Natural killer cell (primary cell): ENCODE measurements around the gene CIITA. TPM values are rescaled to one million over a fixed set of nuclear protein-coding genes. Genes with fewer than 3 reads are reported as not detected.
"Not testable (repeated sequence)": the region's sequence is repeated elsewhere in the genome, so short reads cannot be mapped to it uniquely, and the experiment has no call there.

Experiments used
- ATAC-seq, 3 donors: fragments of 150-1000 bp in 2 of 3; fragments of 200-7000 bp in 1 of 3; cut with Tn5 transposase; 1 replicate in 1 of 3; 2 replicates in 2 of 3; pipeline ENCODE4 v1.10.0; 2021; ENCODE audit warnings: mild to moderate bottlenecking in 2 of 3, moderate library complexity in 2 of 3
- DNase-seq, 2 donors: peaks; one replicate each; pipeline versions ENCODE4 v3.0.0 to v3.0.0-alpha.2; 2013 to 2021; ENCODE audit warnings: mixed read lengths in 1 of 2
- H3K27ac ChIP-seq: one replicate; pipeline ENCODE4 v1.5.1; 2013; ENCODE audit warnings: mild to moderate bottlenecking, low read length
- H3K27me3 ChIP-seq: one replicate; pipeline ENCODE4 v1.6.1; 2013; ENCODE audit warnings: low read length; ENCODE audit not compliant: control insufficient read depth, insufficient read depth
- H3K36me3 ChIP-seq: one replicate; pipeline ENCODE4 v1.6.1; 2013; ENCODE audit warnings: low read length; ENCODE audit not compliant: control insufficient read depth, insufficient read depth
- H3K4me1 ChIP-seq: one replicate; pipeline ENCODE4 v1.6.1; 2013; ENCODE audit warnings: low read length; ENCODE audit not compliant: control insufficient read depth, insufficient read depth
- H3K4me3 ChIP-seq: one replicate; pipeline ENCODE4 v1.5.1; 2013; ENCODE audit warnings: low read length
- H3K9me3 ChIP-seq: one replicate; pipeline ENCODE4 v1.6.1; 2013; ENCODE audit warnings: low read length; ENCODE audit not compliant: control insufficient read depth, insufficient read depth
- H3K27ac Mint-ChIP-seq, 2 donors: one replicate each; pipeline ENCODE4 v1.8.0; 2022; ENCODE audit warnings: mild to moderate bottlenecking in 2 of 2, mixed read lengths in 2 of 2, moderate library complexity in 1 of 2
- H3K27me3 Mint-ChIP-seq, 2 donors: one replicate each; pipeline ENCODE4 v1.8.0; 2022; ENCODE audit warnings: low read depth in 2 of 2, mixed read lengths in 2 of 2
- H3K36me3 Mint-ChIP-seq: one replicate; pipeline ENCODE4 v1.8.0; 2022; ENCODE audit warnings: mixed read lengths
- H3K4me1 Mint-ChIP-seq, 2 donors: one replicate each; pipeline ENCODE4 v1.8.0; 2022; ENCODE audit warnings: mixed read lengths in 2 of 2
- H3K4me3 Mint-ChIP-seq: one replicate; pipeline ENCODE4 v1.8.0; 2022; ENCODE audit warnings: mild to moderate bottlenecking, moderate library complexity, mixed read lengths
- H3K9me3 Mint-ChIP-seq, 2 donors: one replicate each; pipeline ENCODE4 v1.8.0; 2022; ENCODE audit warnings: mixed read lengths in 2 of 2
- CTCF ChIP-seq: fragments of 200-600 bp; IDR thresholded peaks from one replicate; pipeline ENCODE4 v1.8.0; 2022; ENCODE audit warnings: antibody characterized with exemption
- WGBS: methylation state at CpG from one replicate; pipeline ENCODE4 v1.1.7; 2013; ENCODE audit warnings: missing lambda C conversion rate; ENCODE audit not compliant: insufficient coverage; 5-methylcytosine and 5-hydroxymethylcytosine counted together
- intact Hi-C: fragments of 100-400 bp; cut with micrococcal nuclease; formaldehyde crosslinking; loops from one replicate; pipeline ENCODE4 v1.14.2; 2022
- total RNA-seq, 4 donors: library from RNA; stranded (reverse); fragments of 120-200 nt in 1 of 4; gene quantifications; one replicate each; pipeline versions ENCODE4 v1.2.3 to v1.2.4, GENCODE V29; 2013 to 2022

CIITA gene
- total RNA-seq, 3 donors from 2014 or later (not counting 1 experiment from before 2014, with no cell fraction given) = 11.5 to 17.7 (median 14.4) TPM

DNA sequence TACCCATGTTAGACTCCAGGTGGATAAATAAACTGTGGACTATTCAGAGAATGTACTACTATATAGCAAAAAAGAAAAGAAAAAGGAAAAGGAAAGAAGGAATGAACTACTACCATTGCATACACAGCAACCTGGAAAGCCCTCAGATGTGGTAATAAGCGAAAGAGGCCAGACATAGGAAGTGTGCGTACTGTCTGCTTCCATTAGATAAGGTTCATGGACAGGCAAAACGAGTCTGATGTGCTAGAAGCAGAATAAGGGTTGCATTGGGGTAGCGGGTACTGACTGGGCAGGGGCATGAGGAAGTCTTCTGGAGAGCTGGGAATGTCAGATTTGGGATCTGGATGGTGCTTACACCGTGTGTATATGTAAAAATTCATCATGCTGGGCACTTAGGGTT is 89.1 kb downstream of the CIITA start:
- TF ChIP-seq CTCF = no peak
- Histone ChIP-seq H3K27me3 (no peaks in the 10 kb centered on the region), H3K9me3 (no peaks in the 10 kb centered on the region), H3K4me3 (no peak overlapping the region), H3K27ac (no peak overlapping the region), H3K36me3 (peaks cover 30% of the 10 kb centered on the region), H3K4me1 (peaks cover 11% of the 10 kb centered on the region)
- no peaks in the 10 kb centered on the region for H3K27me3 Mint-ChIP-seq
- 83% methylated on average over 5 of the region's 5 CpGs for WGBS
- ATAC-seq (no peak), DNase-seq (no peak)
- peaks cover 8 to 12% of the 10 kb centered on the region in 2 donors for H3K4me1 Mint-ChIP-seq
- H3K4me3 Mint-ChIP-seq = no peak overlapping the region
- H3K27ac Mint-ChIP-seq = no peak overlapping the region
- no peaks in the 10 kb centered on the region for H3K36me3 Mint-ChIP-seq
- H3K9me3 Mint-ChIP-seq = no peaks in the 10 kb centered on the region
- intact Hi-C loops = no loop called here

DNA sequence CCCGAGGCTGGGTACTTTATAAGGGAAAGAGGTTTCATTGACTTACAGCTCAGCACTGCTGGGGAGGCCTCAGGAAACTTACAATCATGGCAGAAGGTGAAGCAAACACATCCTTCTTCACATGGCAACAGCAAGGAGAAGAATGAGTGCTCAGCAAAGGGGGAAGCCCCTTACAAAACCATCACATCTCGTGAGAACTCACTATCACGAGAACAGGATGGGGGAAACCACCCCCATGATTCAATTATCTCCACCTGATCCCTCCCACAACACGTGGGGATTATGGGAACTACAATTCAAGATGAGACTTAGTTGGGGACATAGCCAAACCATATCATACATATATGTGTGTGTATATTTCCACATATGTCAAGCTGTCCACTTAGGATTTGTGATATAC is 89.6 kb downstream of the CIITA start:
- H3K4me3 ChIP-seq, H3K27me3 Mint-ChIP-seq, H3K4me3 Mint-ChIP-seq, H3K9me3 Mint-ChIP-seq, H3K27ac Mint-ChIP-seq, H3K27ac ChIP-seq, ATAC-seq, H3K9me3 ChIP-seq, H3K36me3 Mint-ChIP-seq, intact Hi-C loops, H3K27me3 ChIP-seq: not testable (repeated sequence)
- Histone ChIP-seq H3K4me1 (peaks cover 11% of the 10 kb centered on the region), H3K36me3 (peaks cover 31% of the 10 kb centered on the region)
- DNase-seq = peak in 1 of 2 donors; percentile 47
- H3K4me1 Mint-ChIP-seq = peaks cover 8 to 12% of the 10 kb centered on the region in 2 donors
- 44% methylated on average over 1 of the region's 4 CpGs for WGBS

- Mint-ChIP-seq H3K27ac (no peak overlapping the region), H3K36me3 (no peaks in the 10 kb centered on the region), H3K4me1 (peaks cover 8 to 12% of the 10 kb centered on the region in 2 donors), H3K27me3 (no peaks in the 10 kb centered on the region), H3K9me3 (no peaks in the 10 kb centered on the region), H3K4me3 (no peak overlapping the region)
- H3K36me3 ChIP-seq = peaks cover 32% of the 10 kb centered on the region
- intact Hi-C loops = no loop called here
- no peak overlapping the region for H3K27ac ChIP-seq
- DNase-seq (no peak), ATAC-seq (no peak)
- TF ChIP-seq CTCF = no peak
- H3K4me1 ChIP-seq = peaks cover 11% of the 10 kb centered on the region
- WGBS = 95% methylated on average over 5 of the region's 5 CpGs
- H3K4me3 ChIP-seq = no peak overlapping the region
- H3K27me3 ChIP-seq = no peaks in the 10 kb centered on the region
- no peaks in the 10 kb centered on the region for H3K9me3 ChIP-seq
Observed at GRCh38 chr16:10967986-10968385, 91.0 kb downstream of the CIITA start.

- intact Hi-C loops = no loop called here
- no peaks in the 10 kb centered on the region for H3K36me3 Mint-ChIP-seq
- Histone ChIP-seq H3K9me3 (no peaks in the 10 kb centered on the region), H3K4me3 (no peak overlapping the region), H3K36me3 (peaks cover 31% of the 10 kb centered on the region), H3K27ac (no peak overlapping the region), H3K4me1 (peaks cover 11% of the 10 kb centered on the region), H3K27me3 (no peaks in the 10 kb centered on the region)
- H3K9me3 Mint-ChIP-seq = no peaks in the 10 kb centered on the region
- no peak overlapping the region for H3K4me3 Mint-ChIP-seq
- no peak for ATAC-seq
- H3K27me3 Mint-ChIP-seq = no peaks in the 10 kb centered on the region
- DNase-seq = no peak
- WGBS = 93% methylated on average over 3 of the region's 3 CpGs
- no peak overlapping the region for H3K27ac Mint-ChIP-seq
- H3K4me1 Mint-ChIP-seq = peaks cover 8 to 12% of the 10 kb centered on the region in 2 donors
- TF ChIP-seq CTCF = no peak
Observed at GRCh38 chr16:10968498-10968897, 91.5 kb downstream of the CIITA start.
